OCI-LY7 (cell line): ENCODE results near the gene ADCY3.

Source experiments
- CTCF ChIP-seq: fragments of 200-600 bp; sonication (generic); conservative IDR thresholded peaks from 2 replicates; pipeline ENCODE4 v1.5.1; 2014; ENCODE audit warnings: mild to moderate bottlenecking, antibody characterized with exemption, low read length, moderate library complexity, mixed read lengths
- EZH2phosphoT487 ChIP-seq: fragments of 200-600 bp; sonication (generic); IDR thresholded peaks from 2 replicates; pipeline ENCODE4 v1.6.1; 2018; ENCODE audit warnings: low read depth, borderline replicate concordance, mild to moderate bottlenecking, mixed run types, antibody characterized with exemption, low read length, moderate library complexity, mixed read lengths

DNA sequence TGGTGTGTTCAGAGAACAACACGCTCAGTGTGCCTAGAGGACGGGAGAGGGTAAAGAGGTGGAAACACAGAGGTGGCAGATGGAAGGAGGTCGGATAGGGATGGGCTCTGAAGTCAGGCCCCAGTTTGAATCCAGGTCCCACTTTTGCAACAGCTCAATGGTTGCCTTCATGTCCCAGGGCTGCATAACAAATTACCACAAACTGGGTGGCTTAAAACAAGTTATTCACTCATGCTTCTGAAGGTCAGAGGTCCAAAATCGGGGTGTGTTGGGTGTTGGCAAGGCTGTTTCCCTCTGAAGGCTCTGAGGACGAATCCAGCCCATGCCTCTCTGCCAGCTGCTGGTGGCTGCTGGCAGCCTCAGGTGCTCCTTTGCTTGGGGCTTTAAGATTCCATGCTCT, 12.7 kb upstream of the ADCY3 start:
- TF ChIP-seq CTCF = no peak
- TF ChIP-seq EZH2phosphoT487 = no peak
